Measurements from ENCODE around the gene PIP4K2A.

GRCh38 chr10:22560096-22560912, 154.1 kb downstream of the PIP4K2A start:
- TF ChIP-seq CTCF (IDR thresholded peaks at IDR 0.05; ENCODE audit: low read depth, low read length) = no peak
- TF ChIP-seq EZH2phosphoT487 (IDR thresholded peaks at IDR 0.05; ENCODE audit: low read depth) = no peak
